CD14-positive monocyte (primary cell): Measurements from ENCODE around the gene TGFB2. TPM values are rescaled to one million over a fixed set of nuclear protein-coding genes. Genes with fewer than 3 reads are reported as not detected.

ENCODE experiments used
- DNase-seq, 3 donors: peaks; one replicate each; pipeline ENCODE4 v3.0.0-alpha.2; 2011 to 2022
- H2AFZ ChIP-seq: 2 replicates; pipeline ENCODE4 v1.6.0; 2012; ENCODE audit warnings: mild to moderate bottlenecking, low read depth, low read length, inconsistent platforms; ENCODE audit not compliant: insufficient read depth, poor library complexity, severe bottlenecking
- H3K27ac ChIP-seq, 2 donors: 1 replicate in 1 of 2; 2 replicates in 1 of 2; pipeline ENCODE4 v1.5.1; 2012 to 2013; ENCODE audit warnings: low read length in 2 of 2, control low read depth in 1 of 2, inconsistent platforms in 1 of 2, low read depth in 1 of 2, mild to moderate bottlenecking in 1 of 2
- H3K27me3 ChIP-seq, 2 donors: one replicate each; pipeline versions ENCODE4 v1.6.0 to v1.6.1; 2011 to 2013; ENCODE audit warnings: low read length in 2 of 2; ENCODE audit not compliant: control insufficient read depth in 2 of 2, insufficient read depth in 2 of 2
- H3K36me3 ChIP-seq, 2 donors: replicated peaks in 1 of 2; 1 replicate in 1 of 2; 2 replicates in 1 of 2; pipeline versions ENCODE4 v1.5.1 to v1.6.1; 2012 to 2013; ENCODE audit warnings: low read length in 2 of 2, control low read depth in 1 of 2, inconsistent platforms in 1 of 2, mild to moderate bottlenecking in 1 of 2; ENCODE audit not compliant: insufficient read depth in 2 of 2, control insufficient read depth in 1 of 2
- H3K4me1 ChIP-seq, 2 donors: 1 replicate in 1 of 2; 2 replicates in 1 of 2; pipeline versions ENCODE4 v1.5.1 to v1.6.1; 2012 to 2013; ENCODE audit warnings: low read length in 2 of 2, control low read depth in 1 of 2, inconsistent platforms in 1 of 2, mild to moderate bottlenecking in 1 of 2, moderate library complexity in 1 of 2; ENCODE audit not compliant: insufficient read depth in 2 of 2, control insufficient read depth in 1 of 2
- H3K4me2 ChIP-seq: replicated peaks from 2 replicates; pipeline ENCODE3; 2012; ENCODE audit warnings: low read length, moderate library complexity, mild to moderate bottlenecking; ENCODE audit not compliant: poor library complexity, severe bottlenecking; ENCODE audit errors: extremely low read depth
- H3K4me3 ChIP-seq, 3 experiments: fragments of 200-600 bp in 1 of 3; sonication (generic) in 1 of 3; replicated peaks in 1 of 3; 1 replicate in 2 of 3; 2 replicates in 1 of 3; pipeline ENCODE4 v1.5.1; 2011 to 2013; ENCODE audit warnings: low read length in 3 of 3, mild to moderate bottlenecking in 3 of 3, control low read depth in 2 of 3, low read depth in 2 of 3, inconsistent platforms in 1 of 3, moderate library complexity in 1 of 3
- H3K79me2 ChIP-seq: 2 replicates; pipeline ENCODE4 v1.6.0; 2012; ENCODE audit warnings: mild to moderate bottlenecking, control low read depth, inconsistent platforms, low read length, moderate library complexity; ENCODE audit not compliant: insufficient read depth
- H3K9ac ChIP-seq: 2 replicates; pipeline ENCODE4 v1.6.0; 2017; ENCODE audit warnings: low read length, mild to moderate bottlenecking; ENCODE audit not compliant: insufficient read depth, poor library complexity, severe bottlenecking
- H3K9me3 ChIP-seq, 2 donors: replicated peaks in 1 of 2; 1 replicate in 1 of 2; 2 replicates in 1 of 2; pipeline versions ENCODE4 v1.5.1 to v1.6.1; 2012 to 2013; ENCODE audit warnings: low read length in 2 of 2, control low read depth in 1 of 2; ENCODE audit not compliant: control insufficient read depth in 1 of 2, insufficient read depth in 1 of 2
- H4K20me1 ChIP-seq: 2 replicates; pipeline ENCODE4 v1.6.0; 2012; ENCODE audit warnings: mild to moderate bottlenecking, low read length, control low read depth, moderate library complexity; ENCODE audit not compliant: insufficient read depth
- H3K27ac Mint-ChIP-seq, 7 donors: one replicate each; pipeline ENCODE4 v1.8.0; 2020; ENCODE audit warnings: mild to moderate bottlenecking in 7 of 7, mixed read lengths in 7 of 7, moderate library complexity in 6 of 7, inconsistent platforms in 2 of 7
- H3K27me3 Mint-ChIP-seq, 3 donors: one replicate each; pipeline ENCODE4 v1.8.0; 2021 to 2022; ENCODE audit warnings: low read depth in 3 of 3, mild to moderate bottlenecking in 3 of 3, mixed read lengths in 3 of 3, moderate library complexity in 3 of 3, inconsistent platforms in 1 of 3
- H3K36me3 Mint-ChIP-seq, 2 donors: one replicate each; pipeline ENCODE4 v1.8.0; 2020; ENCODE audit warnings: mixed read lengths in 2 of 2, inconsistent platforms in 1 of 2, mild to moderate bottlenecking in 1 of 2
- H3K4me1 Mint-ChIP-seq: one replicate; pipeline ENCODE4 v1.8.0; 2020; ENCODE audit warnings: mild to moderate bottlenecking, mixed read lengths
- H3K4me3 Mint-ChIP-seq, 2 donors: one replicate each; pipeline ENCODE4 v1.8.0; 2020; ENCODE audit warnings: mild to moderate bottlenecking in 2 of 2, mixed read lengths in 2 of 2, moderate library complexity in 1 of 2
- H3K9me3 Mint-ChIP-seq, 7 donors: one replicate each; pipeline ENCODE4 v1.8.0; 2020 to 2022; ENCODE audit warnings: mixed read lengths in 7 of 7, mild to moderate bottlenecking in 6 of 7, moderate library complexity in 6 of 7, inconsistent platforms in 2 of 7
- WGBS: methylation state at CpG from one replicate; pipeline ENCODE4 v1.1.5; 2013; ENCODE audit warnings: missing lambda C conversion rate; ENCODE audit not compliant: insufficient coverage; 5-methylcytosine and 5-hydroxymethylcytosine counted together
- intact Hi-C, 2 donors: fragments of 100-400 bp; cut with micrococcal nuclease; formaldehyde crosslinking; loops; one replicate each; pipeline versions ENCODE4 v1.15.0 to v1.15.1; 2023
- polyA plus RNA-seq, 3 donors: library from polyadenylated mRNA; depleted of rRNA in 1 of 3; unstranded in 2 of 3; stranded (reverse) in 1 of 3; fragments of 300-500 nt in 2 of 3; fragments of >200 nt in 1 of 3; fragmentation: Illumina TruSeq in 2 of 3; gene quantifications; 1 replicate in 2 of 3; 2 replicates in 1 of 3; pipeline ENCODE4 v1.2.3, GENCODE V29; 2012 to 2021
- TF ChIP-seq, protein P1 (sequence below): fragments of 200-600 bp; IDR thresholded peaks from one replicate; pipeline ENCODE4 v1.8.0; 2022; ENCODE audit warnings: antibody characterized with exemption, mild to moderate bottlenecking

TGFB2 gene
- polyA plus RNA-seq, 3 donors: 0.01 TPM; not detected in 2

DNA sequence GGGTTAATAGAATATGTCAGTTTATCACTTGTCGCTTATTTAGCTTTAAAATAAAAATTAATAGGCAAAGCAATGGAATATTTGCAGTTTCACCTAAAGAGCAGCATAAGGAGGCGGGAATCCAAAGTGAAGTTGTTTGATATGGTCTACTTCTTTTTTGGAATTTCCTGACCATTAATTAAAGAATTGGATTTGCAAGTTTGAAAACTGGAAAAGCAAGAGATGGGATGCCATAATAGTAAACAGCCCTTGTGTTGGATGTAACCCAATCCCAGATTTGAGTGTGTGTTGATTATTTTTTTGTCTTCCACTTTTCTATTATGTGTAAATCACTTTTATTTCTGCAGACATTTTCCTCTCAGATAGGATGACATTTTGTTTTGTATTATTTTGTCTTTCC lies 98.1 kb downstream of the TGFB2 start:
- H3K36me3 ChIP-seq: no peaks in the 10 kb centered on the region
- peaks cover 0 to 2% of the 10 kb centered on the region in 2 donors for H3K27me3 ChIP-seq
- no peak overlapping the region for H3K4me2 ChIP-seq
- H3K4me1 ChIP-seq: no peaks in the 10 kb centered on the region
- Mint-ChIP-seq H3K27me3 (peaks cover 5 to 7% (median 7%) of the 10 kb centered on the region in 3 donors), H3K9me3 (peaks cover 0 to 2% (median under 1%) of the 10 kb centered on the region in 7 donors), H3K4me1 (no peaks in the 10 kb centered on the region), H3K36me3 (no peaks in the 10 kb centered on the region), H3K4me3 (no peak overlapping the region), H3K27ac (no peak overlapping the region)
- WGBS: no CpG with 5 or more reads among the region's 2 CpGs
- no peaks in the 10 kb centered on the region for H3K79me2 ChIP-seq
- no peak overlapping the region for H3K9ac ChIP-seq
- intact Hi-C loops: no loop called here
- no peaks in the 10 kb centered on the region for H4K20me1 ChIP-seq
- H3K27ac ChIP-seq: no peak overlapping the region
- DNase-seq: no peak
- H3K4me3 ChIP-seq: no peak overlapping the region
- no peaks in the 10 kb centered on the region for H3K9me3 ChIP-seq
- no peak overlapping the region for H2AFZ ChIP-seq
- TF ChIP-seq, protein P1, sequence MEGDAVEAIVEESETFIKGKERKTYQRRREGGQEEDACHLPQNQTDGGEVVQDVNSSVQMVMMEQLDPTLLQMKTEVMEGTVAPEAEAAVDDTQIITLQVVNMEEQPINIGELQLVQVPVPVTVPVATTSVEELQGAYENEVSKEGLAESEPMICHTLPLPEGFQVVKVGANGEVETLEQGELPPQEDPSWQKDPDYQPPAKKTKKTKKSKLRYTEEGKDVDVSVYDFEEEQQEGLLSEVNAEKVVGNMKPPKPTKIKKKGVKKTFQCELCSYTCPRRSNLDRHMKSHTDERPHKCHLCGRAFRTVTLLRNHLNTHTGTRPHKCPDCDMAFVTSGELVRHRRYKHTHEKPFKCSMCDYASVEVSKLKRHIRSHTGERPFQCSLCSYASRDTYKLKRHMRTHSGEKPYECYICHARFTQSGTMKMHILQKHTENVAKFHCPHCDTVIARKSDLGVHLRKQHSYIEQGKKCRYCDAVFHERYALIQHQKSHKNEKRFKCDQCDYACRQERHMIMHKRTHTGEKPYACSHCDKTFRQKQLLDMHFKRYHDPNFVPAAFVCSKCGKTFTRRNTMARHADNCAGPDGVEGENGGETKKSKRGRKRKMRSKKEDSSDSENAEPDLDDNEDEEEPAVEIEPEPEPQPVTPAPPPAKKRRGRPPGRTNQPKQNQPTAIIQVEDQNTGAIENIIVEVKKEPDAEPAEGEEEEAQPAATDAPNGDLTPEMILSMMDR: no peak

- H3K27ac ChIP-seq: no peak overlapping the region
- no peak overlapping the region for H3K4me2 ChIP-seq
- no peaks in the 10 kb centered on the region for H4K20me1 ChIP-seq
- H3K36me3 ChIP-seq: no peaks in the 10 kb centered on the region
- TF ChIP-seq, protein P1: no peak
- Mint-ChIP-seq H3K4me1 (no peaks in the 10 kb centered on the region), H3K4me3 (no peak overlapping the region), H3K9me3 (peaks cover 0 to 5% (median 2%) of the 10 kb centered on the region in 7 donors), H3K27ac (peak overlapping the region in 1 of 7 donors; percentile 58), H3K36me3 (no peaks in the 10 kb centered on the region), H3K27me3 (peaks cover 5 to 7% (median 5%) of the 10 kb centered on the region in 3 donors)
- H3K27me3 ChIP-seq: peaks cover 0 to 2% of the 10 kb centered on the region in 2 donors
- DNase-seq: no peak
- no peaks in the 10 kb centered on the region for H3K9me3 ChIP-seq
- WGBS: 94% methylated on average over 2 of the region's 5 CpGs
- H3K9ac ChIP-seq: no peak overlapping the region
- no peak overlapping the region for H3K4me3 ChIP-seq
- H3K4me1 ChIP-seq: no peaks in the 10 kb centered on the region
- intact Hi-C loops: no loop called here
- H3K79me2 ChIP-seq: no peaks in the 10 kb centered on the region
- no peak overlapping the region for H2AFZ ChIP-seq
These were observed 99.0 kb downstream of the TGFB2 start for GRCh38 chr1:218444173-218444572.
